WERI-Rb-1 (cell line): ENCODE measurements around the gene GSK3A.

Experiments
- DNase-seq: peaks from one replicate; pipeline ENCODE4 v3.0.0-alpha.2; 2020
- H3K27ac ChIP-seq: fragments of 250-450 bp; sonication (Bioruptor Pico); 2 replicates; pipeline ENCODE4 v1.5.1; 2020; ENCODE audit warnings: mild to moderate bottlenecking, moderate library complexity
- H3K27me3 ChIP-seq: fragments of 250-450 bp; sonication (Bioruptor Pico); 2 replicates; pipeline ENCODE4 v1.5.1; 2021; ENCODE audit warnings: mild to moderate bottlenecking, low read depth, moderate library complexity; ENCODE audit not compliant: insufficient read depth, severe bottlenecking
- H3K36me3 ChIP-seq: fragments of 250-450 bp; sonication (Bioruptor Pico); 2 replicates; pipeline ENCODE4 v1.5.1; 2020; ENCODE audit warnings: mild to moderate bottlenecking, moderate library complexity
- H3K4me3 ChIP-seq: 2 replicates; pipeline ENCODE4 v1.5.1; 2011; ENCODE audit warnings: low read depth, mild to moderate bottlenecking, control low read depth, low read length
- H3K9me3 ChIP-seq: fragments of 250-450 bp; sonication (Bioruptor Pico); 2 replicates; pipeline ENCODE4 v1.5.1; 2021; ENCODE audit warnings: mild to moderate bottlenecking, moderate library complexity; ENCODE audit not compliant: severe bottlenecking
- CTCF ChIP-seq: IDR thresholded peaks from 2 replicates; pipeline ENCODE4 v1.5.1; 2011; ENCODE audit warnings: low read depth, mild to moderate bottlenecking, control low read depth, inconsistent platforms, low read length

Gene GSK3A

GRCh38 chr19:42272989-42273406, 30.6 kb upstream of the GSK3A start:
- Histone ChIP-seq H3K27me3 (no peaks in the 10 kb centered on the region), H3K9me3 (no peaks in the 10 kb centered on the region), H3K36me3 (peaks cover 31% of the 10 kb centered on the region), H3K4me3 (no peak overlapping the region), H3K27ac (no peak overlapping the region)
- no peak for TF ChIP-seq CTCF
- no peak for DNase-seq

GRCh38 chr19:42272535-42272897, 30.1 kb upstream of the GSK3A start:
- DNase-seq, result no peak
- H3K27ac ChIP-seq, result no peak overlapping the region
- H3K4me3 ChIP-seq, result no peak overlapping the region

GRCh38 chr19:42271861-42272534, 29.6 kb upstream of the GSK3A start:
- H3K27ac ChIP-seq, result no peak overlapping the region
- TF ChIP-seq CTCF, result no peak

More at GRCh38 chr19:42272535-42272897, 30.1 kb upstream of the GSK3A start:
- no peaks in the 10 kb centered on the region for H3K27me3 ChIP-seq
- no peak for TF ChIP-seq CTCF
- H3K36me3 ChIP-seq, result peaks cover 31% of the 10 kb centered on the region
- no peaks in the 10 kb centered on the region for H3K9me3 ChIP-seq

GRCh38 chr19:42271045-42271419, 28.6 kb upstream of the GSK3A start:
- no peak overlapping the region for H3K4me3 ChIP-seq
- H3K9me3 ChIP-seq, result no peaks in the 10 kb centered on the region
- peaks cover 26% of the 10 kb centered on the region for H3K36me3 ChIP-seq
- H3K27ac ChIP-seq, result no peak overlapping the region
- no peak for TF ChIP-seq CTCF
- H3K27me3 ChIP-seq, result no peaks in the 10 kb centered on the region
- DNase-seq, result no peak

More at GRCh38 chr19:42271861-42272534, 29.6 kb upstream of the GSK3A start:
- H3K9me3 ChIP-seq, result no peaks in the 10 kb centered on the region
- H3K4me3 ChIP-seq, result no peak overlapping the region
- H3K27me3 ChIP-seq, result no peaks in the 10 kb centered on the region
- H3K36me3 ChIP-seq, result peaks cover 30% of the 10 kb centered on the region
- DNase-seq, result no peak

GRCh38 chr19:42270346-42271044, 28.1 kb upstream of the GSK3A start:
- DNase-seq, result no peak
- H3K9me3 ChIP-seq, result no peaks in the 10 kb centered on the region
- no peak overlapping the region for H3K4me3 ChIP-seq
- no peaks in the 10 kb centered on the region for H3K27me3 ChIP-seq
- H3K36me3 ChIP-seq, result peaks cover 26% of the 10 kb centered on the region
- peak overlapping the region; percentile 39 for H3K27ac ChIP-seq
- no peak for TF ChIP-seq CTCF
